HG02678 (cell line): ENCODE data around the gene MAF.

Experiments used
- ATAC-seq: cut with Tn5 transposase; IDR thresholded peaks from one replicate; pipeline ENCODE4 v1.9.1; 2021; ENCODE audit warnings: mild to moderate bottlenecking, moderate library complexity; ENCODE audit not compliant: unreplicated experiment

MAF gene

GRCh38 chr16:79592186-79592585 lies 8.4 kb downstream of the MAF start:
- no peak for ATAC-seq

- no peak for ATAC-seq
Observed at GRCh38 chr16:79589601-79590102, 10.9 kb downstream of the MAF start.

GRCh38 chr16:79587897-79588296 lies 12.6 kb downstream of the MAF start:
- no peak for ATAC-seq

GRCh38 chr16:79587296-79587695 lies 13.2 kb downstream of the MAF start:
- no peak for ATAC-seq

GRCh38 chr16:79582789-79583188 lies 17.7 kb downstream of the MAF start:
- no peak for ATAC-seq

- ATAC-seq = no peak
Observed at GRCh38 chr16:79580453-79581191, 19.9 kb downstream of the MAF start.

- ATAC-seq = no peak
Observed at GRCh38 chr16:79576602-79577001, 23.9 kb downstream of the MAF start.

- no peak for ATAC-seq
Observed at GRCh38 chr16:79573884-79574283, 26.7 kb downstream of the MAF start.

- no peak for ATAC-seq
Observed at GRCh38 chr16:79573071-79573470, 27.5 kb downstream of the MAF start.

GRCh38 chr16:79571903-79572535 lies 28.5 kb downstream of the MAF start:
- ATAC-seq = no peak

GRCh38 chr16:79571065-79571902 lies 29.3 kb downstream of the MAF start:
- no peak for ATAC-seq

- no peak for ATAC-seq
Observed at GRCh38 chr16:79564671-79565107, 35.8 kb downstream of the MAF start.

GRCh38 chr16:79563921-79564320 lies 36.6 kb downstream of the MAF start:
- no peak for ATAC-seq

GRCh38 chr16:79562166-79562823 lies 38.2 kb downstream of the MAF start:
- ATAC-seq = no peak

GRCh38 chr16:79561729-79562128 lies 38.8 kb downstream of the MAF start:
- ATAC-seq = no peak

GRCh38 chr16:79560923-79561322 lies 39.6 kb downstream of the MAF start:
- no peak for ATAC-seq

GRCh38 chr16:79560318-79560717 lies 40.2 kb downstream of the MAF start:
- no peak for ATAC-seq

- no peak for ATAC-seq
Observed at GRCh38 chr16:79559532-79559931, 41.0 kb downstream of the MAF start.

GRCh38 chr16:79557421-79557820 lies 43.1 kb downstream of the MAF start:
- ATAC-seq = no peak

GRCh38 chr16:79554912-79555311 lies 45.6 kb downstream of the MAF start:
- no peak for ATAC-seq

- no peak for ATAC-seq
Observed at GRCh38 chr16:79550373-79550772, 50.2 kb downstream of the MAF start.
